B cell (primary cell): ENCODE results near the gene CDYL. TPM values are rescaled to one million over a fixed set of nuclear protein-coding genes. Genes with fewer than 3 reads are reported as not detected.

Experiments
- ATAC-seq: fragments of 200-7000 bp; cut with Tn5 transposase; one replicate; pipeline ENCODE4 v1.10.0; 2021; ENCODE audit warnings: low read depth, mild to moderate bottlenecking, moderate number of reproducible peaks, moderate library complexity
- CTCF ChIA-PET: fragments of 350-600 bp; sonication (Branson Sonifier 250); formaldehyde crosslinking; loops from one replicate; lab custom pipeline; 2021; ENCODE audit warnings: antibody characterized with exemption, inconsistent platforms; lab: Charles Lee
- POLR2A ChIA-PET: fragments of 350-600 bp; sonication (Branson Sonifier 250); formaldehyde crosslinking; loops from one replicate; lab custom pipeline; 2021; ENCODE audit warnings: antibody characterized with exemption; lab: Charles Lee
- DNase-seq: peaks from one replicate; pipeline ENCODE4 v3.0.0; 2013
- H2AFZ ChIP-seq: 2 replicates; pipeline ENCODE4 v1.6.1; 2012; ENCODE audit warnings: mild to moderate bottlenecking, low read depth, low read length; ENCODE audit not compliant: insufficient read depth, poor library complexity, severe bottlenecking
- H3K27ac ChIP-seq, 2 donors: 1 replicate in 1 of 2; 2 replicates in 1 of 2; pipeline ENCODE4 v1.5.1; 2012 to 2013; ENCODE audit warnings: low read length in 2 of 2, mild to moderate bottlenecking in 2 of 2, moderate library complexity in 1 of 2
- H3K27me3 ChIP-seq, 4 experiments: fragments of 200-600 bp in 1 of 4; sonication (generic) in 1 of 4; replicated peaks in 1 of 4; 1 replicate in 2 of 4; 2 replicates in 2 of 4; pipeline versions ENCODE4 v1.6.1 to v1.7.0; 2013 to 2016; ENCODE audit warnings: low read length in 3 of 4, mild to moderate bottlenecking in 2 of 4, mixed read lengths in 1 of 4, moderate library complexity in 1 of 4; ENCODE audit not compliant: insufficient read depth in 4 of 4, control insufficient read depth in 3 of 4; ENCODE audit errors: control extremely low read depth in 1 of 4
- H3K36me3 ChIP-seq, 2 experiments: replicated peaks in 1 of 2; 1 replicate in 1 of 2; 2 replicates in 1 of 2; pipeline versions ENCODE4 v1.6.1 to v1.7.1; 2013; ENCODE audit warnings: low read length in 1 of 2; ENCODE audit not compliant: insufficient read depth in 2 of 2, control insufficient read depth in 1 of 2; ENCODE audit errors: control extremely low read depth in 1 of 2, extremely low read depth in 1 of 2
- H3K4me1 ChIP-seq, 2 donors: fragments of 200-600 bp in 1 of 2; sonication (generic) in 1 of 2; 1 replicate in 1 of 2; 2 replicates in 1 of 2; pipeline versions ENCODE4 v1.5.1 to v1.6.1; 2013 to 2017; ENCODE audit warnings: low read length in 2 of 2; ENCODE audit not compliant: control insufficient read depth in 2 of 2, insufficient read depth in 2 of 2
- H3K4me2 ChIP-seq: replicated peaks from 2 replicates; pipeline ENCODE3; 2012; ENCODE audit warnings: mild to moderate bottlenecking, low read depth, low read length; ENCODE audit not compliant: poor library complexity, severe bottlenecking
- H3K4me3 ChIP-seq, 5 experiments: fragments of 200-600 bp in 1 of 5; sonication (generic) in 1 of 5; 1 replicate in 3 of 5; 2 replicates in 2 of 5; pipeline versions ENCODE4 v1.5.1 to v1.7.0; 2011 to 2016; ENCODE audit warnings: low read length in 4 of 5, mild to moderate bottlenecking in 4 of 5, low read depth in 2 of 5, control low read depth in 1 of 5, moderate library complexity in 1 of 5; ENCODE audit not compliant: insufficient read depth in 1 of 5; ENCODE audit errors: control extremely low read depth in 1 of 5, extremely low read depth in 1 of 5
- H3K79me2 ChIP-seq: fragments of 200-600 bp; sonication (generic); one replicate; pipeline ENCODE4 v1.6.0; 2016; ENCODE audit warnings: low read length; ENCODE audit not compliant: control insufficient read depth, insufficient read depth
- H3K9ac ChIP-seq: fragments of 200-600 bp; sonication (generic); 2 replicates; pipeline ENCODE4 v1.6.1; 2017; ENCODE audit warnings: mild to moderate bottlenecking, low read length, moderate library complexity
- H3K9me3 ChIP-seq, 3 donors: one replicate each; pipeline versions ENCODE4 v1.6.1 to v1.7.1; 2013; ENCODE audit warnings: low read length in 2 of 3; ENCODE audit not compliant: control insufficient read depth in 2 of 3, insufficient read depth in 1 of 3; ENCODE audit errors: control extremely low read depth in 1 of 3
- H4K20me1 ChIP-seq: 2 replicates; pipeline ENCODE4 v1.6.0; 2012; ENCODE audit warnings: mild to moderate bottlenecking, low read length; ENCODE audit not compliant: insufficient read depth, control insufficient read depth, poor library complexity, severe bottlenecking
- H3K27ac Mint-ChIP-seq: one replicate; pipeline ENCODE4 v1.8.0; 2021; ENCODE audit warnings: mixed read lengths
- H3K27me3 Mint-ChIP-seq: one replicate; pipeline ENCODE4 v1.8.0; 2021; ENCODE audit warnings: mixed read lengths
- H3K4me1 Mint-ChIP-seq: one replicate; pipeline ENCODE4 v1.8.0; 2021; ENCODE audit warnings: mixed read lengths
- H3K4me3 Mint-ChIP-seq: one replicate; pipeline ENCODE4 v1.8.0; 2021; ENCODE audit warnings: mixed read lengths
- H3K9me3 Mint-ChIP-seq: one replicate; pipeline ENCODE4 v1.8.0; 2022; ENCODE audit warnings: mixed read lengths; ENCODE audit not compliant: insufficient read depth
- CTCF ChIP-seq: fragments of 200-600 bp; IDR thresholded peaks from one replicate; pipeline ENCODE4 v1.8.0; 2022; ENCODE audit warnings: antibody characterized with exemption, mild to moderate bottlenecking
- EZH2 ChIP-seq: IDR thresholded peaks from 2 replicates; pipeline ENCODE4 v1.6.1; 2012; ENCODE audit warnings: borderline replicate concordance, low read depth, mild to moderate bottlenecking, moderate library complexity, low read length; ENCODE audit not compliant: insufficient read depth, poor library complexity, severe bottlenecking
- WGBS: methylation state at CpG from one replicate; pipeline ENCODE4 v1.1.5; 2013; ENCODE audit warnings: missing lambda C conversion rate; ENCODE audit not compliant: insufficient coverage; 5-methylcytosine and 5-hydroxymethylcytosine counted together
- intact Hi-C: fragments of 100-400 bp; cut with micrococcal nuclease; formaldehyde crosslinking; loops from one replicate; pipeline ENCODE4 v1.10.0; 2022
- polyA plus RNA-seq: library from polyadenylated mRNA; depleted of rRNA; stranded (reverse); fragments of >200 nt; gene quantifications from 2 replicates; pipeline ENCODE4 v1.2.3, GENCODE V29; 2012
- total RNA-seq, 2 donors: library from RNA; stranded (reverse); fragments of 120-200 nt in 1 of 2; gene quantifications; 1 replicate in 1 of 2; 2 replicates in 1 of 2; pipeline versions ENCODE4 v1.2.3 to v1.2.4, GENCODE V29; 2013 to 2022

The CDYL gene
- total and polyA plus RNA-seq, 2 donors (not counting 1 experiment from before 2014, with no cell fraction given): 15.6 to 63.0 TPM

- Histone ChIP-seq H3K4me1 (peaks cover 36 to 41% of the 10 kb centered on the region in 2 donors), H3K9me3 (peaks cover 0 to 11% (median 5%) of the 10 kb centered on the region in 3 donors), H3K4me2 (no peak overlapping the region), H3K4me3 (no peak overlapping the region), H2AFZ (no peak overlapping the region), H3K36me3 (peaks cover 0 to 9% of the 10 kb centered on the region in 2 experiments), H3K27ac (no peak overlapping the region), H3K27me3 (no peaks in the 10 kb centered on the region), H3K79me2 (peaks cover 55% of the 10 kb centered on the region), H3K9ac (no peak overlapping the region), H4K20me1 (peaks cover 17% of the 10 kb centered on the region)
- H3K4me1 Mint-ChIP-seq: peaks cover 45% of the 10 kb centered on the region
- no peak overlapping the region for H3K4me3 Mint-ChIP-seq
- DNase-seq (no peak), ATAC-seq (no peak)
- 100% methylated on average over 6 of the region's 9 CpGs for WGBS
- intact Hi-C loops: no loop called here
- H3K27me3 Mint-ChIP-seq: no peaks in the 10 kb centered on the region
- TF ChIP-seq EZH2: no peak
- TF ChIP-seq CTCF: no peak
- H3K9me3 Mint-ChIP-seq: no peaks in the 10 kb centered on the region
- POLR2A ChIA-PET: no interaction called here
- CTCF ChIA-PET: no interaction called here
- no peak overlapping the region for H3K27ac Mint-ChIP-seq
Observed at GRCh38 chr6:4903121-4903520, 126.9 kb downstream of the CDYL start.

- intact Hi-C loops: no loop called here
- WGBS: 90% methylated on average over 9 of the region's 12 CpGs
- Histone ChIP-seq H3K4me1 (peaks cover 36 to 42% of the 10 kb centered on the region in 2 donors), H3K4me3 (no peak overlapping the region), H3K9ac (no peak overlapping the region), H3K4me2 (no peak overlapping the region), H3K36me3 (peaks cover 0 to 2% of the 10 kb centered on the region in 2 experiments), H3K79me2 (peaks cover 55% of the 10 kb centered on the region), H2AFZ (no peak overlapping the region), H3K9me3 (peaks cover 0 to 7% (median 0%) of the 10 kb centered on the region in 3 donors), H4K20me1 (peaks cover 18% of the 10 kb centered on the region), H3K27me3 (no peaks in the 10 kb centered on the region), H3K27ac (no peak overlapping the region)
- ChIA-PET CTCF (no interaction called here), POLR2A (no interaction called here)
- Mint-ChIP-seq H3K27ac (no peak overlapping the region), H3K27me3 (no peaks in the 10 kb centered on the region), H3K4me3 (no peak overlapping the region), H3K9me3 (no peaks in the 10 kb centered on the region), H3K4me1 (peaks cover 51% of the 10 kb centered on the region)
- TF ChIP-seq CTCF (no peak), EZH2 (no peak)
- ATAC-seq (no peak), DNase-seq (no peak)
Observed at GRCh38 chr6:4903751-4904370, 127.7 kb downstream of the CDYL start.
